Neutrophil (primary cell): ENCODE data around the gene BMPR1B.

Source experiments
- H3K27ac ChIP-seq: fragments of 200-600 bp; sonication (generic); 2 replicates; pipeline ENCODE4 v1.5.1; 2016; ENCODE audit warnings: mild to moderate bottlenecking, moderate library complexity
- H3K27me3 ChIP-seq: fragments of 200-600 bp; sonication (generic); 2 replicates; pipeline ENCODE4 v1.6.0; 2016; ENCODE audit warnings: mild to moderate bottlenecking
- H3K36me3 ChIP-seq: fragments of 200-600 bp; sonication (generic); 2 replicates; pipeline ENCODE4 v1.5.1; 2017
- H3K4me1 ChIP-seq, 2 experiments: fragments of 200-600 bp in 1 of 2; sonication (generic) in 1 of 2; 1 replicate in 1 of 2; 2 replicates in 1 of 2; pipeline versions ENCODE4 v1.5.1 to v1.6.1; 2013 to 2016; ENCODE audit warnings: low read depth in 1 of 2, low read length in 1 of 2, mild to moderate bottlenecking in 1 of 2, moderate library complexity in 1 of 2; ENCODE audit not compliant: control insufficient read depth in 1 of 2, insufficient read depth in 1 of 2
- H3K4me3 ChIP-seq, 2 experiments: fragments of 200-600 bp in 1 of 2; sonication (generic) in 1 of 2; 1 replicate in 1 of 2; 2 replicates in 1 of 2; pipeline ENCODE4 v1.5.1; 2013 to 2016; ENCODE audit warnings: low read depth in 1 of 2, low read length in 1 of 2, mild to moderate bottlenecking in 1 of 2, moderate library complexity in 1 of 2
- H3K9me3 ChIP-seq: fragments of 200-600 bp; sonication (generic); 2 replicates; pipeline ENCODE4 v1.5.1; 2016
- TF ChIP-seq, protein P1 (sequence below): fragments of 200-600 bp; sonication (generic); IDR thresholded peaks from 2 replicates; pipeline ENCODE4 v1.5.1; 2016; ENCODE audit warnings: antibody characterized with exemption

BMPR1B gene

GRCh38 chr4:95102162-95102790, 344.5 kb downstream of the BMPR1B start:
- H3K36me3 ChIP-seq = no peaks in the 10 kb centered on the region
- H3K27ac ChIP-seq = no peak overlapping the region
- no peaks in the 10 kb centered on the region for H3K27me3 ChIP-seq
- no peak overlapping the region for H3K4me3 ChIP-seq
- no peaks in the 10 kb centered on the region for H3K9me3 ChIP-seq
- TF ChIP-seq, protein P1, sequence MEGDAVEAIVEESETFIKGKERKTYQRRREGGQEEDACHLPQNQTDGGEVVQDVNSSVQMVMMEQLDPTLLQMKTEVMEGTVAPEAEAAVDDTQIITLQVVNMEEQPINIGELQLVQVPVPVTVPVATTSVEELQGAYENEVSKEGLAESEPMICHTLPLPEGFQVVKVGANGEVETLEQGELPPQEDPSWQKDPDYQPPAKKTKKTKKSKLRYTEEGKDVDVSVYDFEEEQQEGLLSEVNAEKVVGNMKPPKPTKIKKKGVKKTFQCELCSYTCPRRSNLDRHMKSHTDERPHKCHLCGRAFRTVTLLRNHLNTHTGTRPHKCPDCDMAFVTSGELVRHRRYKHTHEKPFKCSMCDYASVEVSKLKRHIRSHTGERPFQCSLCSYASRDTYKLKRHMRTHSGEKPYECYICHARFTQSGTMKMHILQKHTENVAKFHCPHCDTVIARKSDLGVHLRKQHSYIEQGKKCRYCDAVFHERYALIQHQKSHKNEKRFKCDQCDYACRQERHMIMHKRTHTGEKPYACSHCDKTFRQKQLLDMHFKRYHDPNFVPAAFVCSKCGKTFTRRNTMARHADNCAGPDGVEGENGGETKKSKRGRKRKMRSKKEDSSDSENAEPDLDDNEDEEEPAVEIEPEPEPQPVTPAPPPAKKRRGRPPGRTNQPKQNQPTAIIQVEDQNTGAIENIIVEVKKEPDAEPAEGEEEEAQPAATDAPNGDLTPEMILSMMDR = no peak
- H3K4me1 ChIP-seq = no peaks in the 10 kb centered on the region

DNA sequence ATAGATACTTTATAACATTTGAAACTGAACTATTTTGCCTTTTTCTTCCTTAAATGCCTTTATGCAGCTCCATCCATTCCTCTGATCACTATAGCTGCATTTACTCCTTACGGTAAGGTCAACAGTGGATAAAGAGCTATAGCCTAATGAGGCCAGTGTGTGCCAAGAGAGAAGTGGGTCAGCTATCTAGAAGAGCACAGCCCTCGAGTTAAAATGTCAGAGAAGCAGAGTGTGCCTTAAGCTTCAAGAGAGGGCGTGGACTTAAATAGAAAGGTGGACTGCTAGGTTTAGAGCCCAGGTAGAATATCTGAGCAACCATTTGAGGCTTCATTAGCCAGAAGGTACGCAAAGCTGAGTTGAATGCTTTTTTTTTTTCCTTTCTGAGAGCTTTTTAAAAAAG, 347.4 kb downstream of the BMPR1B start:
- Histone ChIP-seq H3K4me1 (no peaks in the 10 kb centered on the region), H3K27ac (no peak overlapping the region), H3K27me3 (no peaks in the 10 kb centered on the region), H3K4me3 (no peak overlapping the region), H3K9me3 (no peaks in the 10 kb centered on the region), H3K36me3 (no peaks in the 10 kb centered on the region)
- TF ChIP-seq, protein P1 = no peak

DNA sequence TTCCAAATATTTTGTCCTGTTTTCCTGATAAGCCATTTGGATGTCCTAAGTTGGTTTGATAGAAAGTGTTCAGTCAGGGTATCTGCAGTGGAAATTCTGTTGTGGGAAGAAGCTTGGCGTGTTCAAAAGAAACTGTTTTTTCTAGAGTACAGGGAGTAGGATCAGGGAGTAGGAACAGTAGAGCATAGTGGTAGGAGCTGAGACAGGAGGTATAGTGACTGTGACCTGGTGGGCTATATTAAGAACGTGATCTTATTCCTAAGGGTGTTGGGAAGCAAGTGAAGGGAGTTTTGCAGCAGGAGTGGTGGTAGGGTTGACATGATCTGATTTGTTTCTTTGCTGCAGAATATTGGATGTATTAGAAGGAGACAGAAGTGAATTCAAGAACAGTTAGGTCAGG, 348.2 kb downstream of the BMPR1B start:
- no peaks in the 10 kb centered on the region for H3K9me3 ChIP-seq
- H3K4me1 ChIP-seq = no peaks in the 10 kb centered on the region
- H3K4me3 ChIP-seq = no peak overlapping the region
- H3K27ac ChIP-seq = no peak overlapping the region
- no peaks in the 10 kb centered on the region for H3K27me3 ChIP-seq
- no peaks in the 10 kb centered on the region for H3K36me3 ChIP-seq
- TF ChIP-seq, protein P1 = no peak

DNA sequence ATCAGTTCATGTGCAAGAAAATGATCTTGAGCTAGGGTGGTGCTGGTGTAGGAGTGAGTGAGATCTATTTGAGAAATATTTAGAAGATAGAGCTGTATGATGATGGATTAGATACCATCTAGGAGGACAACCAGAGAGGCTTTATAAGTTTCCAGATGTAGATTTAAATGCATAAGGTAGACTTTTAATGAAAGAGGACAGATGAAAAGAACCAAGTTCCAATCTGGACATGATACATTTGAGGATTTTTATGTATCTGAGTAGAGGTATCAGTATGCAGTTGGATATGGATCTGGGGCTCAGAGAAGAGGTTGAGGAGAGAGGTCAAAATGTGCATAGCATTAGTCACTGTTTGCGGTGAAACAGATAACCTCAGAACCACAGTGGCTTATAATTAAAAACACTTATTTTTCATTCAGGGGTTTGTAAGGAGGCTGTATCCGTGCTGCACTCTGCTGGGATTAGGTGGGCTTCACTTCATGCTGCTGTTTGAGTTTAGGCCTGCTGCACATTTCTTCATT, 348.7 kb downstream of the BMPR1B start:
- TF ChIP-seq, protein P1 = no peak
- Histone ChIP-seq H3K27me3 (no peaks in the 10 kb centered on the region), H3K9me3 (no peaks in the 10 kb centered on the region), H3K36me3 (no peaks in the 10 kb centered on the region), H3K27ac (no peak overlapping the region), H3K4me1 (no peaks in the 10 kb centered on the region), H3K4me3 (no peak overlapping the region)

DNA sequence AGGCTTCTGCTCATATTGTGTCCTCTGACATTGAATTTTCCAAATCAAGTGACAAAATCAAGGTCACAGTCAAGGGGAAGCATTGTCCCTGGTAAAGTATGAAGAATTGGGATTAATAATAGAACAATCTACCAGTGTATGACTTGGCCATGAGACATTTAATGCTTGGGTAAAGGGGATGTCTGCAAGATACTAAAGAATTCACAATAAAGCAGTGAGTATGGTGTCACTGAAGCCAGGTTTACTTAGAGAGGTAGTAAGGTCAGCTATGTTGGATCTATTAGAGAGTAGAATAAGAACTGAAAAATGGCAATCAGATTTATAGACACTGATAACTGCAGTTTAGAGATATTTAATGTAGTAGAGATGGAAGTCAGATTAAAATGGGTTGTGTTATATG, 349.2 kb downstream of the BMPR1B start:
- TF ChIP-seq, protein P1 = no peak
- no peaks in the 10 kb centered on the region for H3K36me3 ChIP-seq

More for the DNA sequence above, 349.2 kb downstream of the BMPR1B start:
- no peaks in the 10 kb centered on the region for H3K9me3 ChIP-seq
- no peak overlapping the region for H3K4me3 ChIP-seq
- no peaks in the 10 kb centered on the region for H3K4me1 ChIP-seq
- no peaks in the 10 kb centered on the region for H3K27me3 ChIP-seq
- H3K27ac ChIP-seq = no peak overlapping the region
